VCaP (cell line): Measurements from ENCODE around the gene ATG3.
"Not testable (repeated sequence)": the region's sequence is repeated elsewhere in the genome, so short reads cannot be mapped to it uniquely, and the experiment has no call there.

Experiments used
- H3K27ac ChIP-seq: fragments of 450-650 bp; 2 replicates; pipeline ENCODE4 v1.5.1; 2017
- TF ChIP-seq, protein P1 (sequence below): fragments of 450-650 bp; conservative IDR thresholded peaks from 2 replicates; pipeline ENCODE4 v1.5.1; 2017; ENCODE audit warnings: mild to moderate bottlenecking, moderate library complexity

The ATG3 gene

DNA sequence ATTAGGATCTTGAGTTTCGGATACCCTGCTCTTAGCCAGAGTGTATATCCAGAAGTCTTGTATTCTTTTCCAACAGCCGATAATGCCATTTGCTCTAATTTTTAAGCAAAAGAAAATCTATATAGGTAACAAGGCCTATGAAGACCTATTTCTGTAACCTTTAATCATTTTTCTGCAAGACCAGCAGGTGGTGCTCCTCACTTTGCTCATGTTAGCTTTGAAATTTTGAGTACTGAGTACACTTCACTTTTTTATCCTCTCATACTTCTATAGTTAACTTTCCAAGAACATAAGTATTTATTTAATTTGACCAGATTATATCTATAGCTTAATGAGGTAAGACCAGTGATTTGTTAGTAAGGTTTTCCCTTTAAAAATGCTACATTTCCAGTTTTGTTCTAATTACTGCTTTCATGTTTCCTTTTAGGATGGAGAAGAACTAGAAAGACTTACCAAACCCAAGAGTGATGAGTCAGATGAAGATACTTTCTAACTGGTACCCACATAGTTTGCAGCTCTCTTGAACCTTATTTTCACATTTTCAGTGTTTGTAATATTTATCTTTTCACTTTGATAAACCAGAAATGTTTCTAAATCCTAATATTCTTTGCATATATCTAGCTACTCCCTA, 20.6 kb upstream of the ATG3 start:
- no peak overlapping the region for H3K27ac ChIP-seq
- TF ChIP-seq, protein P1, sequence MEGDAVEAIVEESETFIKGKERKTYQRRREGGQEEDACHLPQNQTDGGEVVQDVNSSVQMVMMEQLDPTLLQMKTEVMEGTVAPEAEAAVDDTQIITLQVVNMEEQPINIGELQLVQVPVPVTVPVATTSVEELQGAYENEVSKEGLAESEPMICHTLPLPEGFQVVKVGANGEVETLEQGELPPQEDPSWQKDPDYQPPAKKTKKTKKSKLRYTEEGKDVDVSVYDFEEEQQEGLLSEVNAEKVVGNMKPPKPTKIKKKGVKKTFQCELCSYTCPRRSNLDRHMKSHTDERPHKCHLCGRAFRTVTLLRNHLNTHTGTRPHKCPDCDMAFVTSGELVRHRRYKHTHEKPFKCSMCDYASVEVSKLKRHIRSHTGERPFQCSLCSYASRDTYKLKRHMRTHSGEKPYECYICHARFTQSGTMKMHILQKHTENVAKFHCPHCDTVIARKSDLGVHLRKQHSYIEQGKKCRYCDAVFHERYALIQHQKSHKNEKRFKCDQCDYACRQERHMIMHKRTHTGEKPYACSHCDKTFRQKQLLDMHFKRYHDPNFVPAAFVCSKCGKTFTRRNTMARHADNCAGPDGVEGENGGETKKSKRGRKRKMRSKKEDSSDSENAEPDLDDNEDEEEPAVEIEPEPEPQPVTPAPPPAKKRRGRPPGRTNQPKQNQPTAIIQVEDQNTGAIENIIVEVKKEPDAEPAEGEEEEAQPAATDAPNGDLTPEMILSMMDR: peak; percentile 83

DNA sequence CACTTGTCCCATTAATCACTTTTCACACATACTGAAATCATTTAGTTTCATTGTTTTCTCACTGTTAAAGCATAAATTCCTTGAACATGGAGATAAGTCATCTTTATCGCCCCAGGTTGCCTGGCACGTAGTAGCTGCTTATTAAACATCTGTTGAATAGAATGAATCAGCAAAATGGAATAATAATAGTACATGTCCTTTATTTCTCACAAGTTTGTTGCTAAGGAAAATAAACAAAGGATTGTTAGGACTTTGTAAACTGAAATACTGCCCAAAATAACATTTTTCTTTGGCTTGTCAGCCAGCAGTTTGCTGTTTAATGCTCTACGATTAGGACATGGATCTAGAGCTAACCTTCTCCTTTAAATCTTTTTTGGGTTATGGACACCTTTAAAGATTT, 17.9 kb upstream of the ATG3 start:
- no peak overlapping the region for H3K27ac ChIP-seq
- TF ChIP-seq, protein P1: no peak

DNA sequence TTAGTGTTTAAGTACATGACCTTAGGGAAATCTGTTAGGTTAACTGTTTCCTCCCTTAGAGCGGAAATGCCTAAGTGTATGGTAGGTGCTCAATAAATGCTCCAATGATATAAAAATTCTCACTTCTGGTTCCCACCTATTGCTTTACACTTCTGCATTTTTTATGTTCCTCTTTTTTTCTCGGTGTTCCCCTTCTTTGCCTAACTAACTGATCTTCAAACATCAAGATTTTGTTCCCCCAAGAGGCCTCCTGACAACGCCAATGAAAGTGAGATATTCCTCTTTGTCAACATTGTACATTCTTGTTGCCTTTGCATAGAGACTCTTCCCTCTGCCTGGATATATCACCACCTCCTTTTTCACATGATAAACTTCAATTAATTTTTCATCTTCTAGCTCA, 17.5 kb upstream of the ATG3 start:
- no peak overlapping the region for H3K27ac ChIP-seq
- TF ChIP-seq, protein P1: no peak

- no peak overlapping the region for H3K27ac ChIP-seq
- TF ChIP-seq, protein P1: no peak
Observed at GRCh38 chr3:112572701-112573100, 10.9 kb upstream of the ATG3 start.

DNA sequence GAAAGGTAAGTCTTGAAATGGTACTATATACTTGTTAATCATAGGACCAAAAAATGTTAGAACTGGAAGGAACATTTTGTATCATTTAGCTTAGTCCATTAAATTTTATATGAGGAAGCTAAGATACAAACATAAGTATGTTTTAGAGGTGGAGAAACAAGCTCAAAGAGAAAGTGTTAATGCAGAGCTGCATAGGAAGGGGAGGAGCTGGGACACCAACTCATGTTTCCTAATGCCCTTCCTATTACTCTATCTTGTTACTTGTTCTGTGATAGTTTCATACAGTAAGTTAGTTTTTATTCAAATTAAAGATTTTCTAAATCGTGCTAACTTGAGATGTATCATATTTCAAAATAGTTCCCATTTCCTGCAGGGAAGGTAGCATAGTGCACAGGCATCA, 7.5 kb upstream of the ATG3 start:
- TF ChIP-seq, protein P1: no peak
- no peak overlapping the region for H3K27ac ChIP-seq

GRCh38 chr3:112568642-112569041, 6.9 kb upstream of the ATG3 start:
- H3K27ac ChIP-seq: no peak overlapping the region
- TF ChIP-seq, protein P1: no peak

GRCh38 chr3:112564940-112565305, 3.2 kb upstream of the ATG3 start:
- no peak overlapping the region for H3K27ac ChIP-seq
- TF ChIP-seq, protein P1: no peak

DNA sequence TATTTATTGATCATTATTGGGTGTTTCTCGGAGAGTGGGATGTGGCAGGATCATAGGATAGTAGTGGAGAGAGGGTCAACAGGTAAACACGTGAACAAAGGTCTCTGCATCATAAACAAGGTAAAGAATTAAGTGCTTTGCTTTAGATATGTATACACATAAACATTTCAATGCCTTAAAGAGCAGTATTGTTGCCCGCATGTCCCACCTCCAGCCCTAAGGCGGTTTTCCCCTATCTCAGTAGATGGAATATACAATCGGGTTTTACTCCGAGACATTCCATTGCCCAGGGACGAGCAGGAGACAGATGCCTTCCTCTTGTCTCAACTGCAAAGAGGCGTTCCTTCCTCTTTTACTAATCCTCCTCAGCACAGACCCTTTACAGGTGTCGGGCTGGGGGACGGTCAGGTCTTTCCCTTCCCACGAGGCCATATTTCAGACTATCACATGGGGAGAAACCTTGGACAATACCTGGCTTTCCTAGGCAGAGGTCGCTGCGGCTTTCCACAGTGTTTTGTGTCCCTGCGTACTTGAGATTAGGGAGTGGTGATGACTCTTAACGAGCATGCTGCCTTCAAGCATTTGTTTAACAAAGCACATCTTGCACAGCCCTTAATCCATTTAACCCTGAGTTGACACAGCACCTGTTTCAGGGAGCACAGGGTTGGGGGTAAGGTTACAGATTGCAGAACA, 2.6 kb upstream of the ATG3 start:
- H3K27ac ChIP-seq: not testable (repeated sequence)
